Measurements from ENCODE around the gene CCDC85B.
A peak's percentile ranks its signal among the peaks of the same experiment; 100 is the strongest.

Gene CCDC85B

DNA sequence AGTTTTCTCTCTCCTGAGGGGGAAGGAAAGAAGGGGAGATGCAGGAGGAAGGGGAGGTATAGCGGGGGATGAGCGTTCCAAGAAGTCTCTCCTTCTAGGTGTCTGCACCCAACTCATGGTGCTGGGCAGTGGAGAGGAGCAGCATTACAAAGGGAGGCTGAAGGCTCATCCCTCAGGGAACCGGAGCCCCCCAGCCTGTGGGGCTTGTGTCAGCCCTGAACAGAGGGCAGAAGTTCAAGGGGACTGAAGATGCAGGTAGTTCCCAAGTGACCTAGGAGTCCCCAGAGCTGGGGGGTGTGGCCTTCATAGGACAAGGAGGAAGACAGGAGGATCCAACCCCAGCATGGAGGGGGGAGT, 26.6 kb downstream of the CCDC85B start:
- DNase-seq (ENCODE audit: low read depth): no peak
- no peak for TF ChIP-seq CTCF (IDR thresholded peaks at IDR 0.05; ENCODE audit: insufficient read depth, low read depth, low read length, missing control alignments)
- no peak overlapping the region for H3K4me3 ChIP-seq (ENCODE audit: low read length)

GRCh38 chr11:65917434-65918210, 27.1 kb downstream of the CCDC85B start:
- DNase-seq (ENCODE audit: low read depth): no peak
- H3K4me3 ChIP-seq (ENCODE audit: low read length): peak overlapping the region; percentile 85
- TF ChIP-seq CTCF (IDR thresholded peaks at IDR 0.05; ENCODE audit: insufficient read depth, low read depth, low read length, missing control alignments): no peak

DNA sequence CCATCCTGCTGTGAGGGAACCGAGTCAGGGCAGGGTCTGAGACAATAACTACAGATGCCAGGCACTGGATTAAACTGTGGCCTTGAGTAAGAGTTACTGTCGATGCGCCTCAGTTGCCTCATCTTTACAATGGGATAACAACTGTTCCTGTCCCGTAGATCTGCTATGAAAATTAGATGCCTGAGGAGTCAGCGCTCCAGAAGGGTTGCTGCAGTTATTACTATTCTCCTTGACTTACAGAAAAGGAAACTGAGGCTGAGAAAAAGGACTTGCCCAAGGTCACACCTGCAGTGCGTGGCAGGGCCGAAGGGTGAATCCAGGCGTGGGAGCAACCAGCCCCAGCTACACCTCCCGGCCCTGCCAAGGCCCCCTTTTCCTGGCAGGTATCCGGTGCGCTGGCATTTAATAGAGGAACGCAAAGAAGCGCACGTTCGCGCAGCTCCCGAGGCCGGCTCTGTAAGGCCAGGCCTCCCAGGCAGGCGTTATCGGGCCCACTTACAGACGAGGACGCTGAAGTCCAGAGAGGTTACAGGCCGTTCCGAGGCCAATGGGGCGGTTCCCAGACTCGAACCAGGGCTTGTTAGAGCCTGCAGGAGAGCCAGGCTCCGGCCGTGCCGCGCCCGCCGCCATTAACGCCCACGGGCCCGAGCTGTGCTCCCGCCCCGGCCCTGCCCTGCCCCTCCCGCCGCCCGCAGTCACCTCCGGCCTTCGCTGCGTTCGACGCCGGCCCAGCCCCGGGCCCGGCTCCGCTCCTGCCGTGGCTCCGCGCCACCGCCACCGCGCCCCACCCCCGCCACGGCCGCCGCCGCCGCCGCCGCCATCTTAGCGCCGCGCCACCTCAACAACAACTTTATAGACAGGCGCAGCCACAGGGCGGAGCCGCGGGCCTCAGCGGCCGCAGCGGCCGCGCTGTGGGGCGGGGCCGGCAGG, 28.0 kb downstream of the CCDC85B start, which contains the start of gene C11orf68:
TSS of gene C11orf68 (minus strand) at position 852 of the 930 bp plus-strand sequence. CDS start at position 821, 31 bp downstream.
- DNase-seq (ENCODE audit: low read depth): peak; percentile 60
- H3K4me3 ChIP-seq (ENCODE audit: low read length): peak within 1 kb of the TSS; percentile 85
- TF ChIP-seq CTCF (IDR thresholded peaks at IDR 0.05; ENCODE audit: insufficient read depth, low read depth, low read length, missing control alignments): no peak

GRCh38 chr11:65919141-65919572, 28.7 kb downstream of the CCDC85B start, which contains the start of gene DRAP1:
Gene DRAP1, plus strand, starts transcription at chr11:65919426. Its CDS starts 76 bp downstream, at chr11:65919502.
- peak within 1 kb of the TSS; percentile 85 for H3K4me3 ChIP-seq (ENCODE audit: low read length)
- DNase-seq (ENCODE audit: low read depth): peak; percentile 99
- no peak for TF ChIP-seq CTCF (IDR thresholded peaks at IDR 0.05; ENCODE audit: insufficient read depth, low read depth, low read length, missing control alignments)

DNA sequence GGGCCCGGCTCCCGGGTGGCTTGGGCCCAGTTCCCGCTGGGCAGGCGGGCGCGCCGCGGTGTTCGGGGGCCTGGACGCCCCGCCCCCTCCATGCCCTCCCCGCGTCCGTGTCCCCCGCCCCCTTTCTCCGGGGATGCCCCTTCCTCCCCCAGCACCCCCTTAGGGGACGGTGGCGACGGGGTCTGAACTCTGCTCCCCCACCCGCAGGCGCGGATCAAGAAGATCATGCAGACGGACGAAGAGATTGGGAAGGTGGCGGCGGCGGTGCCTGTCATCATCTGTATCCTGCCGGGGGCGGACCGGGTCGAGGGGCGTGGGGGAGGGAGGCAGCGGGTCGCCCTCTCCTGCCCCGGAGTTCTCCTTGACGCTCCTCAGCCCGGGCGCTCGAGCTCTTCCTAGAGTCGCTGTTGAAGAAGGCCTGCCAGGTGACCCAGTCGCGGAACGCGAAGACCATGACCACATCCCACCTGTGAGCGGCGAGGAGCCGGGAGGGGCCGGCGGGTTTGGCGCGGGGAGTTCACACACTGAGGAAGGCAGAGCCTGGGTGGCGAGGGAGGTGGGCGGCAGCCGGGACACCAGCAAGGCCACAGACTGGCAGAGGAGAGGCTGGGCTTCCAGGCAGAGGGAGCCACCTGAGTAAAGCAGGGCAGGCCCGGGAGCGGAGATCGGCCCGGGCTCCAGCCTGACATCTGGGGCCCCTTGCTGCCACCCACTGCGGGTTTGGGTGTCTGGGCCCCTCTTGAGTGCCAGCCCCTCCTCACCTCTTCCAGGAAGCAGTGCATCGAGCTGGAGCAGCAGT, 29.3 kb downstream of the CCDC85B start:
- no peak for TF ChIP-seq CTCF (IDR thresholded peaks at IDR 0.05; ENCODE audit: insufficient read depth, low read depth, low read length, missing control alignments)
- peak overlapping the region; percentile 62 for H3K4me3 ChIP-seq (ENCODE audit: low read length)
- DNase-seq (ENCODE audit: low read depth): no peak

DNA sequence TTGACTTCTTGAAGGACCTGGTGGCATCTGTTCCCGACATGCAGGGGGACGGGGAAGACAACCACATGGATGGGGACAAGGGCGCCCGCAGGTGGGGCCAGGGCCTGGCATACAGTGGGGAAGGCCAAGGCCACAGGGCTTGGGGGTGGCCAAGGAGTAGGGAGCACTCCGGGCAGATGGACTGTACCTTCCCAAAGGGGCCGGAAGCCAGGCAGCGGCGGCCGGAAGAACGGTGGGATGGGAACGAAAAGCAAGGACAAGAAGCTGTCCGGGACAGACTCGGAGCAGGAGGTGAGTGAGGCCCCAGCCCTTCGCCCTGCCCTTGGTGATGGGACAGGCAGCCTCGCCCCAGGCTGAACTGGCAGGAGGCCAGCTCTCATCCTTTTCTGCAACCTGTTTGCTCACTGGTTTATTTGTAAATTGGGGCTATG, 29.9 kb downstream of the CCDC85B start:
- TF ChIP-seq CTCF (IDR thresholded peaks at IDR 0.05; ENCODE audit: insufficient read depth, low read depth, low read length, missing control alignments): no peak
- no peak for DNase-seq (ENCODE audit: low read depth)
- H3K4me3 ChIP-seq (ENCODE audit: low read length): peak overlapping the region; percentile 62

Measured in epithelial cell of esophagus (primary cell).